Tibial artery (tissue), 4 donors: Measurements from ENCODE around the gene INSC.

Source experiments
- DNase-seq, 2 donors: peaks; one replicate each; pipeline ENCODE4 v3.0.0-alpha.2; 2019
- H3K27ac ChIP-seq, 2 donors: fragments of 200-600 bp; sonication (generic) in 1 of 2; 1 replicate in 1 of 2; 2 replicates in 1 of 2; pipeline ENCODE4 v1.5.1; 2018 to 2019; ENCODE audit warnings: mild to moderate bottlenecking in 1 of 2
- H3K27me3 ChIP-seq, 2 donors: fragments of 200-600 bp; sonication (generic) in 1 of 2; one replicate each; pipeline versions ENCODE4 v1.5.1 to v1.6.0; 2016 to 2019
- H3K36me3 ChIP-seq, 3 donors: fragments of 200-600 bp; sonication (generic) in 2 of 3; one replicate each; pipeline ENCODE4 v1.5.1; 2016 to 2019; ENCODE audit warnings: mild to moderate bottlenecking in 2 of 3
- H3K4me1 ChIP-seq, 4 donors: fragments of 200-600 bp; sonication (generic) in 2 of 4; 1 replicate in 3 of 4; 2 replicates in 1 of 4; pipeline ENCODE4 v1.5.1; 2016 to 2019
- H3K4me3 ChIP-seq, 2 donors: fragments of 200-600 bp; sonication (generic) in 1 of 2; 1 replicate in 1 of 2; 2 replicates in 1 of 2; pipeline ENCODE4 v1.5.1; 2018 to 2019; ENCODE audit warnings: mild to moderate bottlenecking in 2 of 2
- H3K9me3 ChIP-seq, 3 donors: fragments of 200-600 bp; sonication (generic) in 1 of 3; one replicate each; pipeline ENCODE4 v1.5.1; 2016 to 2019
- CTCF ChIP-seq, 2 experiments: fragments of 200-600 bp in 1 of 2; fragments of 450-650 bp in 1 of 2; IDR thresholded peaks; one replicate each; pipeline ENCODE4 v1.5.1; 2017 to 2019; ENCODE audit warnings: antibody characterized with exemption in 2 of 2, mild to moderate bottlenecking in 1 of 2, moderate library complexity in 1 of 2
- intact Hi-C: fragments of 100-400 bp; cut with DNase I; formaldehyde crosslinking; loops from one replicate; pipeline ENCODE4 v1.15.0; 2023; ENCODE audit warnings: low total_unique reads

Gene INSC

DNA sequence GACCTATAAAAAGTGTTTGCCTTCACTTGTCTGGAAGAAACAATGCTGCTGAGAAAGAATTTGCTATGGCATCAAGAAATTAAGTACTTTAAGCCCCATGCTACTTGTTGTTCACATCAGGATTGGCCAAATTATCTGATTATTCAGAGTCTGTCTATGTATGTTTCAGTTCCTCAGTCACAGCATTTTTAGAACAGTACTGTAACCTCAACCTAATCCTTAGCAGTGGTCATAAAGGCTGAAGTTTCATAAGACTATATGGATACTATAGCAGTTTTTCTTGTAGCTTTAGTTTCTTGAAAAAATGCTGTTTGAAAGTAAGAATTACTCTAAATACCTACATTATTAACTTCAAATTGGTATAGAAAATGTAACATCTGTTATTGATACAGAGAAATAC, 153.9 kb downstream of the INSC start:
- H3K36me3 ChIP-seq = no peaks in the 10 kb centered on the region
- H3K9me3 ChIP-seq = peaks cover 0 to 12% (median 0%) of the 10 kb centered on the region in 3 donors
- no peak overlapping the region for H3K4me3 ChIP-seq
- no peak overlapping the region for H3K27ac ChIP-seq
- intact Hi-C loops = no loop called here
- no peak for TF ChIP-seq CTCF (IDR thresholded peaks at IDR 0.05)
- no peaks in the 10 kb centered on the region for H3K4me1 ChIP-seq
- H3K27me3 ChIP-seq = no peaks in the 10 kb centered on the region
- DNase-seq = no peak

DNA sequence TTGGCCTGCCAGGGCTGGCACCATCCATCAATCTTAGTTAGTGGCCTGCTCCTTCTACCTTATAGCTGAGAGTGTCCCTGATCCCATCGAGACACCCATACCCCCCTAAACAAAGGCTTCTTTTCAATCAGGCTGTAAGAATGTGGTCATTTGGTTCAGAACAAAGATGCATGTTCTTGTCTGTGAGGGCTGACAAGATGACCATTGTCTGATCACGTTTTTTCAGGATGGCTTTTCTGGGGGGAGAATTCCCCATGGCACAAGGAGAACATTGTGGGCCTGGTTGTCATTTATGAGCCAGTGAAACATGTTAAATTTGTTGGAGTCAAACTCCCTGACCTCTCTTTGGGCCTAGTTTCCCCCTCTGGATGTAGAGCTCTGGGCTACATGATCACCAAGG, 160.4 kb downstream of the INSC start:
- Histone ChIP-seq H3K36me3 (no peaks in the 10 kb centered on the region), H3K4me3 (no peak overlapping the region), H3K9me3 (no peaks in the 10 kb centered on the region), H3K27me3 (no peaks in the 10 kb centered on the region), H3K27ac (no peak overlapping the region), H3K4me1 (no peaks in the 10 kb centered on the region)
- DNase-seq = no peak
- intact Hi-C loops = no loop called here
- TF ChIP-seq CTCF (IDR thresholded peaks at IDR 0.05) = no peak

DNA sequence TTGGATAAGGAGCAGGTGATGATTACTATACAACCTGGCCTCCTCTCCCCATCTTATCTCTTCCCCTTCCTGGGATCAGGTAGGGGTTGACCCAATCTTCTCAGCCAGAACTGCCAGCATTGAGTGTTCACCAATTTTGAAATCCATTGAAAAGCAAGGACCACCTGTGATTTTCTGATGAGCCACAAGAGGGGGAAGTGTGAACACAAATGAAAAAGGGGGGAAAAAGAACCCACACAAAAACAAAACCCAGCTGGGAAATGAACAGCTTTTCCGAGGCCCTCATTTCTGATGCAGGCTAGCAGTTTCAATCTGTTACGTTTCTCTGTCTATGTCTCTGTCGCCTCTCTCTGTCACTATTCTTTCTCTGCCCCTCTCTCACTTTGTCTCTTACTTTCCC, 161.9 kb downstream of the INSC start:
- Histone ChIP-seq H3K27ac (no peak overlapping the region), H3K27me3 (no peaks in the 10 kb centered on the region), H3K36me3 (no peaks in the 10 kb centered on the region), H3K4me3 (no peak overlapping the region), H3K9me3 (no peaks in the 10 kb centered on the region), H3K4me1 (no peaks in the 10 kb centered on the region)
- DNase-seq = no peak
- no peak for TF ChIP-seq CTCF (IDR thresholded peaks at IDR 0.05)
- intact Hi-C loops = no loop called here

GRCh38 chr11:15278128-15278527, 163.4 kb downstream of the INSC start:
- intact Hi-C loops = no loop called here
- Histone ChIP-seq H3K4me3 (no peak overlapping the region), H3K4me1 (no peaks in the 10 kb centered on the region), H3K9me3 (no peaks in the 10 kb centered on the region), H3K27ac (no peak overlapping the region), H3K36me3 (no peaks in the 10 kb centered on the region), H3K27me3 (no peaks in the 10 kb centered on the region)
- DNase-seq = no peak
- no peak for TF ChIP-seq CTCF (IDR thresholded peaks at IDR 0.05)

GRCh38 chr11:15280393-15280792, 165.7 kb downstream of the INSC start:
- no peak for TF ChIP-seq CTCF (IDR thresholded peaks at IDR 0.05)
- Histone ChIP-seq H3K4me3 (no peak overlapping the region), H3K36me3 (no peaks in the 10 kb centered on the region), H3K27ac (no peak overlapping the region), H3K9me3 (no peaks in the 10 kb centered on the region), H3K4me1 (no peaks in the 10 kb centered on the region), H3K27me3 (no peaks in the 10 kb centered on the region)
- no peak for DNase-seq
- intact Hi-C loops = no loop called here

GRCh38 chr11:15282754-15283153, 168.0 kb downstream of the INSC start:
- H3K36me3 ChIP-seq = no peaks in the 10 kb centered on the region
- no peaks in the 10 kb centered on the region for H3K4me1 ChIP-seq
- no peak overlapping the region for H3K4me3 ChIP-seq
- H3K27ac ChIP-seq = no peak overlapping the region
- no peaks in the 10 kb centered on the region for H3K9me3 ChIP-seq
- intact Hi-C loops = no loop called here
- no peaks in the 10 kb centered on the region for H3K27me3 ChIP-seq
- no peak for TF ChIP-seq CTCF (IDR thresholded peaks at IDR 0.05)
- DNase-seq = no peak
